ENCODE data around the gene RASSF10. TPM values are rescaled to one million over a fixed set of nuclear protein-coding genes. Genes with fewer than 3 reads are reported as not detected.
"Not testable (repeated sequence)": the region's sequence is repeated elsewhere in the genome, so short reads cannot be mapped to it uniquely, and the experiment has no call there.

RASSF10 gene
- total and polyA plus RNA-seq, 2 experiments from 2014 or later: 0.53 to 9.5 TPM

DNA sequence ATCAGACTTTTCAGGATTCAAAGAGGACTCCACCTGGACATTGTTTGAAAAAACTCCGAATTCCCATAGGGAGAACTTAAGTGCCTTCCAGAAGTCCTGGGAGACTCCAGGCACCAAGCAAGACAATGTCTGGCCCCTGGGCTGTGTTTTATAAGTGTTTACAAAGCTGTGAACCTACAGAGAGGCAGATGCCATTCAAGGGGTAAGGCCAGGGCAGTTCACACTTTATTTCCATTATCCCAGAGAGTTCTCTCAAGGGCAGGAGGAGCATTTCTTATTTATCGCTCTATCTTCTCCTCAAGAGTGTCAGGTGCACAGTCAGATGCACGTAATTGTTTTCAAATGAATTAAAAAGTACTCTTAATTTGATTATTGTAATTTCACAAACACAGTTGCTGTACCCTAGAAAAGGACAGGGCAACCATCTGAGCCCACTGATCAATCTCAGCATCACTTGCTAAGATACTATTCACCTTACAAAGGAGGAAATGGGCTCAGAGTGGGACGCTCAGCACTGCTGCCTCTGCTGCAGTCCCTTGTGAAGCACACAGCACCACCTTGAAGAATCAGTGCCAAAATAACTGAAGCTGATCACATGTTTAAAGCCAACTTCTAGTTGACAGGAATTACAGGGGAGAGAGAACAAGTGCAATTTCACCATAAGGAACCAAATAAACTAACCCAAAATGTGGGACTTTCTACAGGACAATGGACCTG, 35.0 kb downstream of the RASSF10 start:
- H4K20me1 ChIP-seq (ENCODE audit: insufficient read depth, poor library complexity, severe bottlenecking): no peaks in the 10 kb centered on the region
- H3K27me3 ChIP-seq: no peaks in the 10 kb centered on the region
- DNase-seq (ENCODE audit: low spot score): no peak
- no peaks in the 10 kb centered on the region for H3K9me3 ChIP-seq (ENCODE audit: low read depth)
- H3K9me2 ChIP-seq (replicated peaks; ENCODE audit: insufficient read depth): no peaks in the 10 kb centered on the region
- no peak overlapping the region for H3K4me3 ChIP-seq
- TF ChIP-seq EZH2phosphoT487 (IDR thresholded peaks at IDR 0.05; ENCODE audit: low read depth, severe bottlenecking, unreplicated experiment) (no peak), EZH2 (IDR thresholded peaks at IDR 0.05; ENCODE audit: borderline replicate concordance) (no peak)
- no peaks in the 10 kb centered on the region for H3K36me3 ChIP-seq (replicated peaks; ENCODE audit: insufficient read depth, low read depth)
- H3K79me2 ChIP-seq: no peaks in the 10 kb centered on the region
- no peak overlapping the region for H3K27ac ChIP-seq
- no peak overlapping the region for H2AFZ ChIP-seq
- WGBS (ENCODE audit: low lambda C conversion rate, missing lambda C conversion rate): 78% methylated on average over 4 of the region's 4 CpGs
- H3K4me2 ChIP-seq: no peak overlapping the region
- H3K4me1 ChIP-seq (ENCODE audit: insufficient read depth): no peaks in the 10 kb centered on the region

DNA sequence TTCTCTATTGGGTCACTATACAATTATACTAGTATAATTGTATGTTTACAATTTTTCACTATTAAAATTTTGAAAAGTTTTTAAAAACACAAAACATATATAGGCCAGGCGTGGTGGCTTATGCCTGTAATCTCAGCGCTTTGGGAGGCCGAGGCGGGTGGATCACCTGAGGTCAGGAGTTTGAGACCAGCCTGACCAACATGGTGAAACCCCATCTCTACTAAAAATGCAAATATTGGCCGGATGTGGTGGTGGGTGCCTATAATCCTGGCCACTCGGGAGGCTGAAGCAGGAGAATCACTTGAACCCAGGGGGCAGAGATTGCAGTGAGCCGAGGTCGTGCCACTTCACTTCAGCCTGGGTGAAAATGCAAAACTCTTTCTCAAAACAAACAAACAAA, 36.0 kb downstream of the RASSF10 start:
- H4K20me1 ChIP-seq (ENCODE audit: insufficient read depth, poor library complexity, severe bottlenecking); H3K4me1 ChIP-seq (ENCODE audit: insufficient read depth); H2AFZ ChIP-seq; H3K9me2 ChIP-seq (replicated peaks; ENCODE audit: insufficient read depth); DNase-seq (ENCODE audit: low spot score); H3K4me3 ChIP-seq; H3K36me3 ChIP-seq (replicated peaks; ENCODE audit: insufficient read depth, low read depth); H3K4me2 ChIP-seq; H3K27me3 ChIP-seq; H3K27ac ChIP-seq; H3K9me3 ChIP-seq (ENCODE audit: low read depth); H3K79me2 ChIP-seq: not testable (repeated sequence)
- 93% methylated on average over 8 of the region's 8 CpGs for WGBS (ENCODE audit: low lambda C conversion rate, missing lambda C conversion rate)

DNA sequence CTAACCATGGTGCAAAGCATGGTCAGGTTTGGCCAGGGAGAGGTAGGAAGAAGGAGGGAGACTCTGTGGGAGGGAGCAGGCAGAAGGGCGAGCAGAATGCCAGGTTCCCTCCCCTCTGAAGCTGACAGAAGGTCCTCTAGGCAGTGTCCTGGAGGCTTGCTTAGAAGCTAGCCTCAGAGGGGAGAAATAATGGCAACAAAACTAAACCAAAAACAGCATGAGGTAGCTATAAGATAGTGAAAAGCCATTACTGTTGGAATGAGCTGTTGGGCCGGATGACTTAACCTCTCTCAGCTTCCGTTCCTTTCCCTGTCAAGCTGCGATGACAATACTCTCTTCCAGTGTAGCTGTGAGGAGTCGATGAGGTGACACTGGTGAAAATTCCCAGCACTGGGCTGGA, 36.6 kb downstream of the RASSF10 start:
- 83% methylated on average over 5 of the region's 5 CpGs for WGBS (ENCODE audit: low lambda C conversion rate, missing lambda C conversion rate)
- DNase-seq (ENCODE audit: low spot score): no peak
- Histone ChIP-seq H3K36me3 (replicated peaks; ENCODE audit: insufficient read depth, low read depth) (no peaks in the 10 kb centered on the region), H3K9me2 (replicated peaks; ENCODE audit: insufficient read depth) (no peaks in the 10 kb centered on the region), H3K27ac (no peak overlapping the region), H3K79me2 (no peaks in the 10 kb centered on the region), H3K4me3 (no peak overlapping the region), H3K4me2 (no peak overlapping the region), H3K27me3 (no peaks in the 10 kb centered on the region), H3K4me1 (ENCODE audit: insufficient read depth) (no peaks in the 10 kb centered on the region), H2AFZ (no peak overlapping the region), H3K9me3 (ENCODE audit: low read depth) (no peaks in the 10 kb centered on the region), H4K20me1 (ENCODE audit: insufficient read depth, poor library complexity, severe bottlenecking) (no peaks in the 10 kb centered on the region)
- TF ChIP-seq EZH2 (IDR thresholded peaks at IDR 0.05; ENCODE audit: borderline replicate concordance) (no peak), EZH2phosphoT487 (IDR thresholded peaks at IDR 0.05; ENCODE audit: low read depth, severe bottlenecking, unreplicated experiment) (no peak)
- TF ChIP-seq, protein P1, sequence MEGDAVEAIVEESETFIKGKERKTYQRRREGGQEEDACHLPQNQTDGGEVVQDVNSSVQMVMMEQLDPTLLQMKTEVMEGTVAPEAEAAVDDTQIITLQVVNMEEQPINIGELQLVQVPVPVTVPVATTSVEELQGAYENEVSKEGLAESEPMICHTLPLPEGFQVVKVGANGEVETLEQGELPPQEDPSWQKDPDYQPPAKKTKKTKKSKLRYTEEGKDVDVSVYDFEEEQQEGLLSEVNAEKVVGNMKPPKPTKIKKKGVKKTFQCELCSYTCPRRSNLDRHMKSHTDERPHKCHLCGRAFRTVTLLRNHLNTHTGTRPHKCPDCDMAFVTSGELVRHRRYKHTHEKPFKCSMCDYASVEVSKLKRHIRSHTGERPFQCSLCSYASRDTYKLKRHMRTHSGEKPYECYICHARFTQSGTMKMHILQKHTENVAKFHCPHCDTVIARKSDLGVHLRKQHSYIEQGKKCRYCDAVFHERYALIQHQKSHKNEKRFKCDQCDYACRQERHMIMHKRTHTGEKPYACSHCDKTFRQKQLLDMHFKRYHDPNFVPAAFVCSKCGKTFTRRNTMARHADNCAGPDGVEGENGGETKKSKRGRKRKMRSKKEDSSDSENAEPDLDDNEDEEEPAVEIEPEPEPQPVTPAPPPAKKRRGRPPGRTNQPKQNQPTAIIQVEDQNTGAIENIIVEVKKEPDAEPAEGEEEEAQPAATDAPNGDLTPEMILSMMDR (IDR thresholded peaks at IDR 0.05; ENCODE audit: poor library complexity): no peak

DNA sequence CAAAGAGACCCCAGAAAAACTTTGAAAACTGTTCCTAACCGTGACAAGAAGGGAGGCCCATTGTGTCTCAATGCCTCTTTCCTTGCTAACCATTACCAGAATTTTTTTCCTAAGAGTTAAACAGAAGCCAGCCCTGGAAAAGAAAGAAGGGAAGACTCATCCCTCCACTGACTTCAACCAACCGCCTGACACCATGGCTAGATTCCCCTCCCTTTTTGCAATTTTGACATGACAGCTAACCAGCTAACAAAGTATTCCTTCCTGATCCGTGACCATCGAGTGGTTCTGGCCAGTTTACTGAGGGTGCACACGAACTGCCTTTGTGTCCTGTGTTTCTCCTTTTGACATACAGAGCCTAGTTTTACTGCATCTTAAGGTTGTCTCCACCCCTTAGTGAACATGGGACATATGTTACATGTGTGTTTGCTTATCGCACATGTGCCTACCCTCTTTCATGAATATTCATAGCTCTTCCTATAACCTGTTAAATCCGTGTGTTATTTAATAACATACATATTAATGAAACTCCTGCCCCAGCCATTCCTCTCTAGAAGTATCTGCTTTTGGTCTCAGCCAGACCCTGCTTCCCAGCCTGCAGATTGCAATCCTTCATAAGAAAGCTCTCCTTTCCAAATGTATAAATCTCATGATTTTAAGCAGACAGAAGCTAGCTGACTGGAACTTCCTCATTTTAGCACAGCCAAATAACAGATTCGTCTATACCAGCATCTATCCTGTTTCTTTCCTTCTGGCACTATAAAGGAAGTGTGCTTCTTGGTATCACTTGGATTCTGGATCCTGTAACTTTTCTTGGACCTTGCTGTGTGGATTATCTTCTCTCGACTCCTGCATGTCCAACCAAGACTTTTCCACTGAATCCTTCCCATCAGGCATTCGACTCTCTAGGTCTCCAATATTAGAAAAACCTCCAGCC, 37.8 kb downstream of the RASSF10 start:
- Histone ChIP-seq H3K4me3 (no peak overlapping the region), H4K20me1 (ENCODE audit: insufficient read depth, poor library complexity, severe bottlenecking) (no peaks in the 10 kb centered on the region), H3K9me2 (replicated peaks; ENCODE audit: insufficient read depth) (no peaks in the 10 kb centered on the region), H3K27ac (no peak overlapping the region), H2AFZ (no peak overlapping the region), H3K9me3 (ENCODE audit: low read depth) (no peaks in the 10 kb centered on the region), H3K27me3 (no peaks in the 10 kb centered on the region), H3K36me3 (replicated peaks; ENCODE audit: insufficient read depth, low read depth) (no peaks in the 10 kb centered on the region), H3K79me2 (no peaks in the 10 kb centered on the region), H3K4me2 (no peak overlapping the region), H3K4me1 (ENCODE audit: insufficient read depth) (no peaks in the 10 kb centered on the region)
- 91% methylated on average over 10 of the region's 10 CpGs for WGBS (ENCODE audit: low lambda C conversion rate, missing lambda C conversion rate)
- DNase-seq (ENCODE audit: low spot score): no peak
- TF ChIP-seq EZH2phosphoT487 (IDR thresholded peaks at IDR 0.05; ENCODE audit: low read depth, severe bottlenecking, unreplicated experiment) (no peak), EZH2 (IDR thresholded peaks at IDR 0.05; ENCODE audit: borderline replicate concordance) (no peak)
- TF ChIP-seq, protein P1 (IDR thresholded peaks at IDR 0.05; ENCODE audit: poor library complexity): no peak
